ENCODE results near the gene SPAG9. TPM values are rescaled to one million over a fixed set of nuclear protein-coding genes. Genes with fewer than 3 reads are reported as not detected.

The SPAG9 gene
- total RNA-seq, 1 experiment from 2014 or later: 90.5 TPM

GRCh38 chr17:50989149-50989548 is 131.5 kb downstream of the SPAG9 start:
- intact Hi-C loops (cut with micrococcal nuclease): no loop called here
- Histone ChIP-seq H3K4me2 (ENCODE audit: low read length) (no peak overlapping the region), H3K9ac (ENCODE audit: low read length) (no peak overlapping the region), H3K36me3 (ENCODE audit: low read depth, low read length) (peaks cover 62% of the 10 kb centered on the region), H3K4me1 (ENCODE audit: insufficient read depth, low read length) (peaks cover 16% of the 10 kb centered on the region), H3K4me3 (ENCODE audit: low read length) (no peak overlapping the region), H3K9me3 (ENCODE audit: low read length) (no peaks in the 10 kb centered on the region), H4K20me1 (ENCODE audit: low read length) (no peaks in the 10 kb centered on the region), H2AFZ (ENCODE audit: low read length) (no peak overlapping the region), H3F3A (ENCODE audit: low read length, unreplicated experiment) (no peaks in the 10 kb centered on the region), H3K27me3 (ENCODE audit: low read length) (no peaks in the 10 kb centered on the region), H3K9me2 (replicated peaks; ENCODE audit: low read length) (no peaks in the 10 kb centered on the region), H3K27ac (ENCODE audit: low read length) (no peak overlapping the region), H3K79me2 (ENCODE audit: low read length) (no peaks in the 10 kb centered on the region)
- ChIA-PET POLR2A (ENCODE audit: unreplicated experiment) (no interaction called here), CTCF (no interaction called here)
- no peak; the same call in 1 of the 2 replicates for ATAC-seq
- BruUV-seq (replicated peaks): no TSS peak
- TF ChIP-seq CTCF (conservative IDR thresholded peaks at IDR 0.05; ENCODE audit: low read depth, low read length): no peak
- TF ChIP-seq EZH2 (IDR thresholded peaks at IDR 0.05; ENCODE audit: low read length, unreplicated experiment): no peak
- TF ChIP-seq EZH2phosphoT487 (IDR thresholded peaks at IDR 0.05; ENCODE audit: borderline replicate concordance, low read length): no peak
- DNase-seq: no peak

GRCh38 chr17:50988427-50988826 is 132.2 kb downstream of the SPAG9 start:
- H3K27ac ChIP-seq (ENCODE audit: low read length): no peak overlapping the region
- H4K20me1 ChIP-seq (ENCODE audit: low read length): no peaks in the 10 kb centered on the region
- no peak for DNase-seq
- H3K9ac ChIP-seq (ENCODE audit: low read length): no peak overlapping the region
- H3K36me3 ChIP-seq (ENCODE audit: low read depth, low read length): peaks cover 54% of the 10 kb centered on the region
- no peaks in the 10 kb centered on the region for H3F3A ChIP-seq (ENCODE audit: low read length, unreplicated experiment)
- peaks cover 16% of the 10 kb centered on the region for H3K4me1 ChIP-seq (ENCODE audit: insufficient read depth, low read length)
- no peaks in the 10 kb centered on the region for H3K79me2 ChIP-seq (ENCODE audit: low read length)
- intact Hi-C loops (cut with micrococcal nuclease): no loop called here
- ChIA-PET POLR2A (ENCODE audit: unreplicated experiment) (no interaction called here), CTCF (no interaction called here)
- peak; percentile 29 for ATAC-seq
- H3K4me3 ChIP-seq (ENCODE audit: low read length): no peak overlapping the region
- H3K9me2 ChIP-seq (replicated peaks; ENCODE audit: low read length): no peaks in the 10 kb centered on the region
- no peak overlapping the region for H3K4me2 ChIP-seq (ENCODE audit: low read length)
- no peaks in the 10 kb centered on the region for H3K27me3 ChIP-seq (ENCODE audit: low read length)
- H3K9me3 ChIP-seq (ENCODE audit: low read length): no peaks in the 10 kb centered on the region
- H2AFZ ChIP-seq (ENCODE audit: low read length): no peak overlapping the region
- TF ChIP-seq EZH2 (IDR thresholded peaks at IDR 0.05; ENCODE audit: low read length, unreplicated experiment) (no peak), EZH2phosphoT487 (IDR thresholded peaks at IDR 0.05; ENCODE audit: borderline replicate concordance, low read length) (no peak), CTCF (conservative IDR thresholded peaks at IDR 0.05; ENCODE audit: low read depth, low read length) (no peak)
- BruUV-seq (replicated peaks): no TSS peak

GRCh38 chr17:50986989-50987660 is 133.5 kb downstream of the SPAG9 start:
- peak overlapping the region; percentile 19; the same call in 1 of the 2 replicates for H3K4me3 ChIP-seq (ENCODE audit: low read length)
- no peaks in the 10 kb centered on the region for H4K20me1 ChIP-seq (ENCODE audit: low read length)
- DNase-seq (peak; percentile 88), ATAC-seq (peak; percentile 95)
- H3K9ac ChIP-seq (ENCODE audit: low read length): no peak overlapping the region
- BruUV-seq (replicated peaks): no TSS peak
- peaks cover 16% of the 10 kb centered on the region for H3K4me1 ChIP-seq (ENCODE audit: insufficient read depth, low read length)
- TF ChIP-seq CTCF (conservative IDR thresholded peaks at IDR 0.05; ENCODE audit: low read depth, low read length): no peak
- peak overlapping the region; percentile 60 for H3K4me2 ChIP-seq (ENCODE audit: low read length)
- H2AFZ ChIP-seq (ENCODE audit: low read length): no peak overlapping the region
- CTCF ChIA-PET: interaction anchor here (0.5 to 1.0 kb wide), 2 partner anchors 135 to 282 kb away, joined by 3 to 5 read pairs; no protein-coding TSS in a partner anchor
- no peaks in the 10 kb centered on the region for H3K27me3 ChIP-seq (ENCODE audit: low read length)
- no peaks in the 10 kb centered on the region for H3K9me3 ChIP-seq (ENCODE audit: low read length)
- no peaks in the 10 kb centered on the region for H3F3A ChIP-seq (ENCODE audit: low read length, unreplicated experiment)
- POLR2A ChIA-PET (ENCODE audit: unreplicated experiment): no interaction called here
- no peaks in the 10 kb centered on the region for H3K79me2 ChIP-seq (ENCODE audit: low read length)
- peak overlapping the region; percentile 61 for H3K27ac ChIP-seq (ENCODE audit: low read length)
- intact Hi-C loops (cut with micrococcal nuclease): no loop called here
- H3K9me2 ChIP-seq (replicated peaks; ENCODE audit: low read length): no peaks in the 10 kb centered on the region
- H3K36me3 ChIP-seq (ENCODE audit: low read depth, low read length): peaks cover 47% of the 10 kb centered on the region
